ENCODE measurements around the gene TDRD9. TPM values are rescaled to one million over a fixed set of nuclear protein-coding genes. Genes with fewer than 3 reads are reported as not detected.

TDRD9 gene
- total RNA-seq, 2 experiments from 2014 or later, result 1.2 to 1.6 TPM

DNA sequence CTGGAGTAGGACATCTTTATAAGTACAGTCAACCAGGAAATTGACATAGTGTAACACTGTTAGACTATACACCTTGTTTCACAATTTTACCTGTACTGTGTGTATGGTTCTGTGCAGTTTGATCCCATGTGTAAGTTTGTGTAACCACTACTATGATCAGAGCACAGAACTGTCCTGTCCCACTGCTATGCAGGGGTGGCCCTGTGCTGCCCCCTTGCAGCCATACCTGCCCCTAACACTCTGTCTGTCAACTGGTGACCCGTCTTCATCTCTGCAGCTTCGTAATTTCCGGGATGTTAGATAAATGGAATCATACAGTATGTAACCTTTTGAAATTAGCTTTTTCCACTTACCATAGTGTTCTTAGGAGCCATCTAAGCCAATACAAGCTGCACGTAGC is 72.7 kb downstream of the TDRD9 start:
- ChIA-PET POLR2A (no interaction called here), CTCF (interaction anchor here (0.9 to 3.3 kb wide), 2 partner anchors 16 to 192 kb away, joined by 4 to 18 read pairs; no protein-coding TSS in a partner anchor)
- ATAC-seq, result peak; percentile 72
- H3K27me3 Mint-ChIP-seq, result peaks cover 4% of the 10 kb centered on the region
- H3K36me3 Mint-ChIP-seq (ENCODE audit: low read depth), result no peaks in the 10 kb centered on the region
- H3K4me1 Mint-ChIP-seq (ENCODE audit: low read depth), result no peaks in the 10 kb centered on the region
- no peak overlapping the region for H3K4me3 Mint-ChIP-seq
- intact Hi-C loops (cut with micrococcal nuclease), result no loop called here
- peak; percentile 43 for DNase-seq
- TF ChIP-seq, protein P1, sequence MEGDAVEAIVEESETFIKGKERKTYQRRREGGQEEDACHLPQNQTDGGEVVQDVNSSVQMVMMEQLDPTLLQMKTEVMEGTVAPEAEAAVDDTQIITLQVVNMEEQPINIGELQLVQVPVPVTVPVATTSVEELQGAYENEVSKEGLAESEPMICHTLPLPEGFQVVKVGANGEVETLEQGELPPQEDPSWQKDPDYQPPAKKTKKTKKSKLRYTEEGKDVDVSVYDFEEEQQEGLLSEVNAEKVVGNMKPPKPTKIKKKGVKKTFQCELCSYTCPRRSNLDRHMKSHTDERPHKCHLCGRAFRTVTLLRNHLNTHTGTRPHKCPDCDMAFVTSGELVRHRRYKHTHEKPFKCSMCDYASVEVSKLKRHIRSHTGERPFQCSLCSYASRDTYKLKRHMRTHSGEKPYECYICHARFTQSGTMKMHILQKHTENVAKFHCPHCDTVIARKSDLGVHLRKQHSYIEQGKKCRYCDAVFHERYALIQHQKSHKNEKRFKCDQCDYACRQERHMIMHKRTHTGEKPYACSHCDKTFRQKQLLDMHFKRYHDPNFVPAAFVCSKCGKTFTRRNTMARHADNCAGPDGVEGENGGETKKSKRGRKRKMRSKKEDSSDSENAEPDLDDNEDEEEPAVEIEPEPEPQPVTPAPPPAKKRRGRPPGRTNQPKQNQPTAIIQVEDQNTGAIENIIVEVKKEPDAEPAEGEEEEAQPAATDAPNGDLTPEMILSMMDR (IDR thresholded peaks at IDR 0.05), result peak; percentile 30
- H3K27ac Mint-ChIP-seq, result no peak overlapping the region
- no peaks in the 10 kb centered on the region for H3K9me3 Mint-ChIP-seq

DNA sequence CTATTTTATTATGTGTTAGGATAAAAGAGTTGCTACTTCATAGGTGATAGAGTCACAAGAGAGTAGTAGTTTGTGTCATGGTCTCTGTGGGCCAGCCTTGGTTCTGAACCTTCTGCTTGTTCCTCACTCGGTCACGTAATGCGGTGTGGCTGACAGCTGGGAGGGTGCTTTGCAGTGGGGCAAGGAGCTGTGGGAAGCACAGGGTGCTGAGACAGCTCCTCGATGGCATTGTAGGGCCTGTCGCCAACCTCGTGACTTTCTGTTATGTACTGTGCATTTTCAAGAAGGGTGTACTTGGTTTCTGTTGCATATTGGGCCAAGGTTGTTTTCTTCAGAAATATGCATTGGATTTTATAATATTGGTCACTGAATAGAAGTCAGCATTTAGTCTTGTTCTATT is 75.4 kb downstream of the TDRD9 start:
- H3K9me3 Mint-ChIP-seq, result no peaks in the 10 kb centered on the region
- peaks cover 4% of the 10 kb centered on the region for H3K27me3 Mint-ChIP-seq
- intact Hi-C loops (cut with micrococcal nuclease), result no loop called here
- H3K4me3 Mint-ChIP-seq, result no peak overlapping the region
- POLR2A ChIA-PET, result no interaction called here
- H3K4me1 Mint-ChIP-seq (ENCODE audit: low read depth), result no peaks in the 10 kb centered on the region
- no peak overlapping the region for H3K27ac Mint-ChIP-seq
- DNase-seq, result no peak
- CTCF ChIA-PET, result no interaction called here
- H3K36me3 Mint-ChIP-seq (ENCODE audit: low read depth), result no peaks in the 10 kb centered on the region
- TF ChIP-seq, protein P1 (IDR thresholded peaks at IDR 0.05), result no peak
- no peak for ATAC-seq

GRCh38 chr14:104004849-104005248 is 76.6 kb downstream of the TDRD9 start:
- H3K9me3 Mint-ChIP-seq, result no peaks in the 10 kb centered on the region
- no peak for ATAC-seq
- no peaks in the 10 kb centered on the region for H3K4me1 Mint-ChIP-seq (ENCODE audit: low read depth)
- intact Hi-C loops (cut with micrococcal nuclease), result no loop called here
- H3K27ac Mint-ChIP-seq, result no peak overlapping the region
- no peaks in the 10 kb centered on the region for H3K36me3 Mint-ChIP-seq (ENCODE audit: low read depth)
- TF ChIP-seq, protein P1 (IDR thresholded peaks at IDR 0.05), result no peak
- H3K27me3 Mint-ChIP-seq, result peaks cover 4% of the 10 kb centered on the region
- POLR2A ChIA-PET, result no interaction called here
- CTCF ChIA-PET, result no interaction called here
- no peak overlapping the region for H3K4me3 Mint-ChIP-seq
- no peak for DNase-seq

DNA sequence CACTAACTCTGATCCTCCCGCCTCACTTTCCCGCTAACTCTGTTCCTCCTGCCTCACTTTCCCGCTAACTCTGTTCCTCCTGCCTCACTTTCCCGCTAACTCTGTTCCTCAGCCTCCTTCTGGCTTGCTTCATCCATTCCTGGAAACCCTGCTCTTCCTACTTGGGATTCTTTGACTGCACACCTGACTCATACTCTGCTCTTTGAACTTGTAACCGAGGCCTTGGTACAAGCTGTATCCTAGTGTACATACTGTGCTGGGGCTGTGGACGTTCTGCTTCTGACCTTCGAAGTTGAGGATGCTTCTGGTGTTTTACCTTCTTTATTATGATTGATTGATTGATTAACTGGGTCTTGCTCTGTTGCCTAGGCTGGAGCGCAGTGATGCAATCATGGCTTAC is 77.2 kb downstream of the TDRD9 start:
- ATAC-seq (no peak), DNase-seq (no peak)
- H3K4me1 Mint-ChIP-seq (ENCODE audit: low read depth), result no peaks in the 10 kb centered on the region
- no peak overlapping the region for H3K4me3 Mint-ChIP-seq
- no peaks in the 10 kb centered on the region for H3K36me3 Mint-ChIP-seq (ENCODE audit: low read depth)
- TF ChIP-seq, protein P1 (IDR thresholded peaks at IDR 0.05), result no peak
- H3K9me3 Mint-ChIP-seq, result no peaks in the 10 kb centered on the region
- H3K27me3 Mint-ChIP-seq, result peaks cover 4% of the 10 kb centered on the region
- intact Hi-C loops (cut with micrococcal nuclease), result no loop called here
- ChIA-PET CTCF (no interaction called here), POLR2A (no interaction called here)
- no peak overlapping the region for H3K27ac Mint-ChIP-seq

DNA sequence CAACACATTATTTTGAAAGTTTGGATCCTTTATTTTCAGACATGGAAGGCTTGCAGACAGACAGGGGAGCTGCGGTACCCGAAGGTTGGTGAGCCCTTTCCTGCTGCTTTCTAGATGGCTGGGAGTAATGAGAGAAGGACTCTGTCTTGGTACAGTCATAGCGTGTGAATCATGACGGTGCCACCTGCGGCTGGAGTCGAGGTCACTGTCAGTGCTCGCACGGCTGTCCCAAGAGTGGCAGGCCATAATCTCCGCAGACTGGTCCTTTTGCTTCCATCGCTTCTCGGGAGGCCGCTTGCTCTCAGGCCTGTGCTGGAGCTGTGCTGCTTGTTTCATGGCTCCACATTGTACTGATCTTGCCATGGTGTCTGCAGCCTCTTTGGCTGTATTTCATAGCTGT is 78.9 kb downstream of the TDRD9 start:
- CTCF ChIA-PET, result no interaction called here
- no peak for ATAC-seq
- no peak for DNase-seq
- Mint-ChIP-seq H3K27ac (no peak overlapping the region), H3K9me3 (no peaks in the 10 kb centered on the region), H3K36me3 (ENCODE audit: low read depth) (no peaks in the 10 kb centered on the region), H3K4me3 (no peak overlapping the region), H3K27me3 (peaks cover 2% of the 10 kb centered on the region), H3K4me1 (ENCODE audit: low read depth) (no peaks in the 10 kb centered on the region)
- POLR2A ChIA-PET, result no interaction called here
- intact Hi-C loops (cut with micrococcal nuclease), result no loop called here
- TF ChIP-seq, protein P1 (IDR thresholded peaks at IDR 0.05), result no peak

Data from activated CD8-positive, alpha-beta T cell treated with anti-CD3 and anti-CD28 coated beads for 36 hours (primary cell).